Inferior parietal cortex (tissue), 1 donor: ENCODE data around the gene PHRF1.
"Not testable (repeated sequence)": the region's sequence is repeated elsewhere in the genome, so short reads cannot be mapped to it uniquely, and the experiment has no call there.

ENCODE experiments used
- DNase-seq: peaks from one replicate; pipeline ENCODE4 v3.0.0-alpha.2; 2016; ENCODE audit errors: extremely low spot score

PHRF1 gene

DNA sequence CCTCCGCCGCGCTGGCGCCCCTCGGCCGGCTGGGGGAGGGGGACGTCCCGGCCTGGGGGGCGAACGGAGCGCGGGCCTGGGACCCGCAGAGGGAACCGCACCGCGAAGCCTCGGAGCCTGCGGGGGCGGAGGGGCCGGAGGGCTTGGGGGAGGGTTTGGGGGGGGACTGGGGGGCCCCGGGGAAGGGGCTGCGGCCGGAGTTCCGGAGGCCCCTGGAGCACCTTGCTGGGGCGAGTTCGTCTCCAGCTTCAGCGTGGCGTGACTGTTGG, 51.0 kb downstream of the PHRF1 start:
- no peak for DNase-seq

DNA sequence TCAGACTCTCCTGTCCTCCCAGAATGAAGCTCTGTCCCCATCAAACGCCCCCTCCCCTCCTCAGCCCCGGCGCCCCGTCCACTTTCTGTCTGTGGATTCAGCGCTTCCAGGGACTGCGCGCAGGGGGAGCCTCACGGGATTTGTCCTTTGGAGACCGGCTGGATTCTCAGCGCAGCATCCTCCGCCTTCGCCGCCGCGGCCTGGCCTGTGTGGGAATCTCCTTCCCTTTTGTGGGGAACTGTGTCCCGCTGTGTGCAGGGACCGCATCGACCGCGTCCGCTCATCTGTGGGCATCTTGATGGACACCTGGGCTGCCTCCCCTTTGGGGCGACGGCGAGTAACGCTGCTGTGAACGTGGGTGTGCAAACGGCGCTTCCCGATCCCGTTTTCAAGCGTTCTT, 51.8 kb downstream of the PHRF1 start:
- no peak for DNase-seq

DNA sequence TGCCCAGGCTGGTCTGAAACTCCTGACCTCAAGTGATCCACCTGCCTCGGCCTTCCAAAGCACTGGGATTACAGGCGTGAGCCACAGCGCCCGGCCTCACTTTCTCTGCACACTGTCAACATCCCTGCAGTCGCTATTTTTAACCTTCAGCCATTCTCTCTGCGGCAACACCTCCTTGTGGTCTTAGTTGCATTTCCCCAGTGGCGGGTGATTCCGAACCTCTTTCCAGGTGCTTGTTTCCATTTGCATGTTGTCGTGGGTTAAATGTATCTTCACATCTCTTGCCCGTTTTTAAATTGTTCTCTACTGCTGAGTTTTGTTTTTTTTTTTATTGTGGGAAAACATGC, 52.9 kb downstream of the PHRF1 start:
- no peak for DNase-seq

DNA sequence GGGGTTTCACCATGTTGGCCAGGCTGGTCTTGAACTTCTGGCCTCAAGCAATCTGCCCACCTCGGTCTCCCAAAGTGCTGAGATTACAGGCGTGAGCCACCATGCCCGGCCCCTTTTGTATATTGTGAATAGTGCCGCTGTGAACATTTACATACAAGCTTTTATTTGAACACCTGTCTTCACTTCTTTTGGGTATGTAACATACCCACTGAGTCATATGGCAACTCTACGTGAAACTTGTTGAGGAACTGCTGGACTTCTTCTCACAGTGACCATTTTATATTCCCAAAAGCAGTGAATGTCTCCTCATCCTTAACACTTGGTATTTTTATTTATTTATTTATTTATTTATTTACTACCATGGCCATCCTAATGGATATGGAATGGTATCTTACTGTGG, 54.6 kb downstream of the PHRF1 start:
- DNase-seq, result no peak

DNA sequence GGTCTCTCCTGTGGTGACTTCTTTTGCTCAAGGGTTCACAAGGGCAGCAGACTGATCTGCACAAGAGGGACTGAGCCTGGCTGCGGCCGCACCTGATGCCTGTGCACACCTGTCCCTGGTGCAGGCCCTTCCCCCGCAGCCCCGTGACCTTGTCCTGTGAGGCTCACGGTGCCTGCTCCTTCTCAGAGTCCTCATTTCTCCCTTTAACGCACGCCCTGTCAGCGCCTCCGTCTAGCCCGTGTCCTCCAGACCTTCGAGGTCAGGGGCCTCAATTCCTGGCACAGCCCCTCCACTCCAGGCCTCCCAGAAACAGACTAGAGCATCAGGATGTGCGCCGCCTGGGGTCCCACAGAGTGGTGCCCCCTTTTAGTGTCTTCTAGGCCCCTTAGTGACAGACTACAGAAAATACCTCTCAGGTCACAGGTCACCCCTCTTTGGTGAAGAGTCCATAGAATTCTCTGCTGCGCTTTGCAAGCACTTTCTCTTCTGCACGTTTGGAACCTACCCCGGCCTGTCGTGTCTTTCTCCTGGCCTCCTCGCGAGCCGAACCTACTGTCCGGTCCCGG, 59.8 kb downstream of the PHRF1 start:
- DNase-seq, result no peak

DNA sequence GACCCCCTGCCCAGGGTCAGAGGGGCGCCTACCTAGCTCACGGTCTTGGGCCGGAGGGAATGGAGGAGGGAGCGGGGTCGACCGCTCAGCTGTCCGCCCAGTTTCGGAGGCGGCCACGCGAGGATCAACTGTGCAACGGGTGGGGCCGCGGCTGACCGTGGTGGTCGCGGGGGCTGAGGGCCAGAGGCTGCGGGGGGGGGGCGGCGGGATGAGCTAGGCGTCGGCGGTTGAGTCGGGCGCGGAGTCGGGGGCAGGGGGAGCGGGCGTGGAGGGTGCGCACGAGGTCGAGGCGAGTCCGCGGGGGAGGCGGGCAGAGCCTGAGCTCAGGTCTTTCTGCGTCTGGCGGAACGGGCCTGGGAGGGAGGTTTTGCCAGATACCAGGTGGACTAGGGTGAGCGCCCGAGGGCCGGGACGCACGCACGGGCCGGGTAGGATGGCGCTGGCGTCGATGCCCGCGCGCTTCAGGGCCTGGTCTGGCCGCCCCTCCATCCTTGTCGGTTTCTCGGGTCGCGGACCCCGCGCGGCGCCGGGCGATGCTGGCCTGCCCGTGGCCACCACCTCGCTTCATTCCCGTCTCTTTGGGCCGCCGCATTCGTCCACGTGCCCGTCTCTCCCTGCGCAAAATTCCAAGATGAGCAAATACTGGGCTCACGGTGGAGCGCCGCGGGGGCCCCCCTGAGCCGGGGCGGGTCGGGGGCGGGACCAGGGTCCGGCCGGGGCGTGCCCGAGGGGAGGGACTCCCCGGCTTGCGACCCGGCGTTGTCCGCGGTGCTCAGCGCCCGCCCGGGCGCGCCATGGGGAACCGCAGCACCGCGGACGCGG, 60.5 kb downstream of the PHRF1 start, which contains the start of gene DRD4:
Gene DRD4 (plus strand): TSS at position 759 of the 822 bp plus-strand sequence. CDS start 36 bp downstream, at position 795.
- DNase-seq, result no peak

DNA sequence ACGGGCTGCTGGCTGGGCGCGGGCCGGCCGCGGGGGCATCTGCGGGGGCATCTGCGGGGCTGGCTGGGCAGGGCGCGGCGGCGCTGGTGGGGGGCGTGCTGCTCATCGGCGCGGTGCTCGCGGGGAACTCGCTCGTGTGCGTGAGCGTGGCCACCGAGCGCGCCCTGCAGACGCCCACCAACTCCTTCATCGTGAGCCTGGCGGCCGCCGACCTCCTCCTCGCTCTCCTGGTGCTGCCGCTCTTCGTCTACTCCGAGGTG, 61.0 kb downstream of the PHRF1 start:
- DNase-seq, result no peak

DNA sequence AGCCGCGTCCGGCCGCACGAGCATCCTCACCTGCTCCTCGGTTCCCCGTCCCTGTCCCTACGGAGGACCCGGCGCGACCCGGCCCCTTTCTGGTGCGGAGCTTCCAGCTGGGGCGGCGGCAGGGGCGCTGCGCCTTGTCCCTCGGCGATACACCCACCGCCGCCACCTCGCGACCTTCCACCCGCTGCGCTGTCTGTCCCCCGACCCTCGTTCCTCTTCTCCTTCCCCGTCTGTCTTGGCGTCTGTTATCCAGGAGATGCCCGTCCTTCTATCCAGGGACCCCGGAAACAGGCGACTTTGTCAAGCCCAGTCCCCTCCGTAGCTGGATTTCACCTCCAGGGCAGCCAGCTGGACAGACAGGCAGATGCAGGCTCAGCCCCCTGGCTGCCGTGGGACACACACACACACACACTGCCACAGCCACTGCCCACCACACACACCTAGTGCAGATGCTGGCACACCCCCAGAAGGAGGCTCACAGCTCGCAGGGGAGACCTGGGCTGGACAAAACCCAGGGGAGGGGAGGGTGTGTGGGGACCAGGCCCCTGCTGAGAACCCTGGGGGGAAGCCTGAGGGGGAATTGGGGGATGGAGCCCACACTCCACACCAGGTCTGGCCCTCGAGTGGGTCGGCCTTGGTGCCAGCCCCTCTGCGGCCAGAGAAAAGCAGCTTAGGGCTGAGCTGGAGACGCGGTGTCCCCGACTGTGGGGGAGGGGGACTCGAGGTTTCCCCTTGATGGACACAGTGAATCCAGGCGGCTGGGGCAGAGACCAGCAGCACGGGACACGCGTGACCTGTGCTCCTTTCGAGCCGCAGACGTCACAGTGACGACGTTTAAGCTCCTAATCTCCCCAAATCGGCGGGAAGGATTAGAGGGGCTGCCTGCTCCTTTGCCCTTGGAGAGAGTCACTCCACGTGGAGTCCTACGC, 61.6 kb downstream of the PHRF1 start:
- DNase-seq, result no peak

DNA sequence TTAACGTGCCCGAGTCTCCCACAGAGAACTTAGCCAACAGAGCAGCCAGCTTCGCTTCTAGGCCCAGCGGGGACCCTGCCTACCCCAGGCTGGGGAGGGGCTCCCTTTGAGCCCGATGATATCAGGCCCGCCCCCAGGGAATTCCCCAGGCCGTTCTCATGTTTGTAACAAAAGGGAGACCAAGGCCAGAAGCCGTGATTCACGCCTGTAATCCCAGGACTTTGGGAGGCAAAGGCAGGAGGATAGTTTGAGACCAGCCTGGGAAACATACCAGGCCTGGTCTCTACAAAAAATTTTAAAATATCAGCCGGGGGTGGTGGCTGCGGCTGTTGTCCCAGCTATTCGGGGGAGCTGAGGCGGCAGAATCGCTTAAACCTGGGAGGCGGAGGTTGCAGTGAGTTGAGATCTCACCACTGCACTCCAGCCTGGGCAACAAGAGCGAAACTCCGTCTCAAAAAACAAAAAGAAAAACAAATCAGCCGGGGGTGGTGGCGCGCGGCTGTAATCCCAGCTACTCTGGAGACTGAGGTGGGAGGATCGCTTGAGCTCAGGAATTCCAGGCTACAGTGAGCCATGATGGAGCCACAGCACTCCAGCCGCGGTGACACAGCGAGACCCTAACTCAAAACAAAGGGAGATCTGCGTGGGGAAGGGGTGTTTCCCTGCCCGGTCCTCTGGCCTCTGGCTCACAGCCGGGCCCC, 62.5 kb downstream of the PHRF1 start:
- no peak for DNase-seq

DNA sequence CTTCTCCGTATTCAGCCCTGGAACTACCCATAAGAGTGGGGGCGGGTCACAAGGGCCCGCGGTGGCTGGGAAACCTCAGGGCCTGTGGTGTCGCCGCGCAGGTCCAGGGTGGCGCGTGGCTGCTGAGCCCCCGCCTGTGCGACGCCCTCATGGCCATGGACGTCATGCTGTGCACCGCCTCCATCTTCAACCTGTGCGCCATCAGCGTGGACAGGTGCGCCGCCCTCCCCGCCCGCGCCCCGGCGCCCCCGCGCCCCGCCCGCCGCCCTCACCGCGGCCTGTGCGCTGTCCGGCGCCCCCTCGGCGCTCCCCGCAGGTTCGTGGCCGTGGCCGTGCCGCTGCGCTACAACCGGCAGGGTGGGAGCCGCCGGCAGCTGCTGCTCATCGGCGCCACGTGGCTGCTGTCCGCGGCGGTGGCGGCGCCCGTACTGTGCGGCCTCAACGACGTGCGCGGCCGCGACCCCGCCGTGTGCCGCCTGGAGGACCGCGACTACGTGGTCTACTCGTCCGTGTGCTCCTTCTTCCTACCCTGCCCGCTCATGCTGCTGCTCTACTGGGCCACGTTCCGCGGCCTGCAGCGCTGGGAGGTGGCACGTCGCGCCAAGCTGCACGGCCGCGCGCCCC, 63.2 kb downstream of the PHRF1 start:
- no peak for DNase-seq

DNA sequence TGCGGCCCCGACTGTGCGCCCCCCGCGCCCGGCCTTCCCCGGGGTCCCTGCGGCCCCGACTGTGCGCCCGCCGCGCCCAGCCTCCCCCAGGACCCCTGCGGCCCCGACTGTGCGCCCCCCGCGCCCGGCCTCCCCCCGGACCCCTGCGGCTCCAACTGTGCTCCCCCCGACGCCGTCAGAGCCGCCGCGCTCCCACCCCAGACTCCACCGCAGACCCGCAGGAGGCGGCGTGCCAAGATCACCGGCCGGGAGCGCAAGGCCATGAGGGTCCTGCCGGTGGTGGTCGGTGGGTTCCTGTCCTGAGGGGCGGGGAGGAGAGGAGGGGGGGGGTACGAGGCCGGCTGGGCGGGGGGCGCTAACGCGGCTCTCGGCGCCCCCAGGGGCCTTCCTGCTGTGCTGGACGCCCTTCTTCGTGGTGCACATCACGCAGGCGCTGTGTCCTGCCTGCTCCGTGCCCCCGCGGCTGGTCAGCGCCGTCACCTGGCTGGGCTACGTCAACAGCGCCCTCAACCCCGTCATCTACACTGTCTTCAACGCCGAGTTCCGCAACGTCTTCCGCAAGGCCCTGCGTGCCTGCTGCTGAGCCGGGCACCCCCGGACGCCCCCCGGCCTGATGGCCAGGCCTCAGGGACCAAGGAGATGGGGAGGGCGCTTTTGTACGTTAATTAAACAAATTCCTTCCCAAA, 63.9 kb downstream of the PHRF1 start:
- DNase-seq, result no peak

DNA sequence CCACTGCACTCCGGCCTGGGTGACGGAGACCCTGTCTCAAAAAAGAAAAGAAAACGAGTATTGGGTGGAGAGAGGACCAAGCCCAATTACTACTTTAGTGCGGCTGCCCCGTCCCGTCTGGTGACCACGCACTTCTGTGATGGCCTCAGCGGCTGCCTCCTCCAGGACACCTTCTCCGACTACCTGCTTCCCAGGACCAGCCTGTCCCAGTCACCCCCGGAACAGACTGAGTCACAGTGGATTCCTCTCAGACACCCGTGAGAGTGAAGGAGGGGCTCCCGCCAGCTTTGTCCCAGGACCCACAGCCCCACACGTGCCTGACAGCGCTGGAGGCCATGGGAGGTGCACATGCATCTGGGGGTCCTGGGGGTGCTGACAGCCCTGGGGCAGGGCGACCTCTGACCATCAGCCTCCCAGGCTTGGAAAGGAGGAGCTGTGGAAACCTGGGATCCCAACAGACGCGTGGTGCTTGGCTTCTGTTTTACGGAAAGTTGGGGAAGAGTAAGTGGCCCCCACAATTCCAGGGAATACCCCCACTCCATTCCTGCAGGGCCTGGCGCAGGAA, 65.6 kb downstream of the PHRF1 start:
- DNase-seq, result no peak

DNA sequence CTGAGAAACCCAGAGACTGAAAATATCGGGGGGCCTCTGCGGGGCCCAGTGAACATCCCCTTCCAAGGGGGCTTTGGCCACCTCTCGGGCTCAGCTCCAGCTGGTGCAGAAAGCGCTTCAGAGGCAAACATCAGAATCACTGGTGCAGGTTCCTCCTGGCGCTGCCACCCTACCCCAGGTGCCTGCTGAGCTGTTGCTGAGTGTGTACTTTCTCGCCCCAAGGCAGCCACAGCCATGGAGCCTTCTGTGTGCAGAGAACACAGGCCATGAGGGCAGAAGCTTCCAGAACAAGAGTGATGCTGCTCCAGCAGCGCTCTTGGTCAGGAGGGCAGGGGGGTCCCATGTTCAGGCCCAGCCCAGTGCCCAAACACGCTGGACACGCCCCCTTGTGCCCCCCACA, 67.1 kb downstream of the PHRF1 start:
- DNase-seq, result no peak

DNA sequence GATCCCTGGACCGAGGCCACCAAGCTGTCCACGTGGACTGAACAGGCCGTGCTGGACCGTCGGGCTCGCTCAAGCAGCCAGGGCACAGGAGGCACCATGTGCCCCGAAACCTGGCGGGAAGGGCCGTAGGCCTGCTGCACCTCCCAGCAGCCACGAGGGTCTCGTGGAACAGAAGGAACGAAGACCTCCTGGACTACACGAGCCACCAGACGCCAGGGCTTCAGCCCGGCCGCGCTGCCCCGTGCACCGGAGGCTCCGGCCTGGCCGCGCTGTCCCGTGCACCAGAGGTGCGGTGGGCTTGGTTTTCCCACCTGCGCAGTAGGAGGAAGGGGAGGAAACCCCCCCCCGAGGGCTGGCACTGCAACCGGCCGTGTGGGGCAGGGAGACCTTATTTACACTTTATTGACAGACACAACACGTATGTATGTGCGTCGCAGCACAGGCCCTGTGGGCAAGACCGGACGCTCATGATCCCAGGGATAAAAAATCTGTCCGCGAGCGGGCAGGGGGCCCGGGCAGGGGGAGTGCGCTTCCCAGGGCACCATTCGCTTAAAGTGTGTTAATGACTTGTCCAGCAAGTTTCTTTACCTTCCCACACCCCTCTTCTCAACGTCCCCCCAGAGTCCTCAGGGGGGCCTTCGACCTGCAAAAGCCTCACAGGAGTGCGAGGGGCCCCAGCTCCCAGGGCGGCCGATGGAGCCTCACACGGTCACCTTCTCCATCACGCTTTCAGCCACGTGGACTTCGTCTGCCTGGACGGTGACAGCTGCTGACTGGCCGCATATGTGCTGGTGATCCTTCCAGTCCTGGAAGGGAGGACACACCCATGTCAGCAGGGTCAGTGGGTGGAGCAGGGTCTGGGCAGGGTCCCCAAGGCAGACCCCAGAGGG, 67.8 kb downstream of the PHRF1 start:
- no peak for DNase-seq

DNA sequence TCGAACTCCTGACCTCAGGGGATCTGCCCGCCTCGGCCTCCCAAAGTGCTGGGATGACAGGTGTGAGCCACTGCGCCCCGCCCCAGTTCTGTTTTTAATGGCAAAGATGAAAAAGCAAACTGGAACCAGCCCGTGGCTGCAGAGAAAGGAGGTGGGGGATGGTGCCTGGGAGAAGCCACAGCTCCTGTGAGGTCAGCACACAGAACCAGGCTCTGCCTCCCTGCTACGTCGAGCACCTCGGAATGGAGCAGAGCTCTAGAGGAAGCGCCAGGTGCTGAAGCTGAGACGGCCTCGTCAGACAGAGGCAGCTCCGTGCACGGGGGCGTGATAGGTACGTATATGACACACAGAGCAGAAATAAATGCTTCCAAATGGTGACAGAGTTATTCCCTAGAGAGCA, 69.3 kb downstream of the PHRF1 start:
- DNase-seq, result no peak

DNA sequence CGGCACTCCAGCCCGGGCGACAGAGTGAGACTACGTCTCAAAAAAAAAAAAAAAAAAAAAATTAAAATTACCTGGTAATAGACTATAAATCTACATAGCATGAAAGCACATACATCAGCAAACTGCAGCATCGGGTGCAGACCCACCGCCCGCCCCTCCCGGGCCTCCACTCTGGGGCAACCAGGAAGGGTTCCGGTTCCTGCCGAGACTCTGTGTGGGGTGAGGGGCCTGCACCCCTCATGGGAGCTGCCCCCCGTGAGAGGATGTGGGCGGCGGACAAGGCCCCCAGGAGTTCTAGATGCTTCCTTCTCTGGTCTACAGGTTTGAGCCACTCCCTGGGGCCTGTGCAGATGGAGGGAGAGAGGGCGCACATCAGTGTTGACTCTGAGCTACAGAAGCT, 69.9 kb downstream of the PHRF1 start:
- no peak for DNase-seq

DNA sequence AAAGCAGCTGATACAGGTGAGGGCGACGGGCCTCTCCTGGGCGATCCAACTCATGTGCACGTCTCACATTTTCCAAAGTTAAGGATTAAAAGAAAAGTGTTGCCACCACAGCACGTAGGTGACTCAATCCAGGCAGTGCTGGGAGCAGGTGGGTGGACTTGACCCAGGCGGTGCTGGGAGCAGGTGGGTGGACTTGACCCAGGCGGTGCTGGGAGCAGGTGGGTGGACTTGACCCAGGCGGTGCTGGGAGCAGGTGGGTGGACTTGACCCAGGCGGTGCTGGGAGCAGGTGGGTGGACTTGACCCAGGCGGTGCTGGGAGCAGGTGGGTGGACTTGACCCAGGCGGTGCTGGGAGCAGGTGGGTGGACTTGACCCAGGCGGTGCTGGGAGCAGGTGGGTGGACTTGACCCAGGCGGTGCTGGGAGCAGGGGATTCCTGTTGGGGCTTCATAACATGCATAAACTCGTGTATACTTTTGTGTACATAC, 71.4 kb downstream of the PHRF1 start:
- DNase-seq, result not testable (repeated sequence)

DNA sequence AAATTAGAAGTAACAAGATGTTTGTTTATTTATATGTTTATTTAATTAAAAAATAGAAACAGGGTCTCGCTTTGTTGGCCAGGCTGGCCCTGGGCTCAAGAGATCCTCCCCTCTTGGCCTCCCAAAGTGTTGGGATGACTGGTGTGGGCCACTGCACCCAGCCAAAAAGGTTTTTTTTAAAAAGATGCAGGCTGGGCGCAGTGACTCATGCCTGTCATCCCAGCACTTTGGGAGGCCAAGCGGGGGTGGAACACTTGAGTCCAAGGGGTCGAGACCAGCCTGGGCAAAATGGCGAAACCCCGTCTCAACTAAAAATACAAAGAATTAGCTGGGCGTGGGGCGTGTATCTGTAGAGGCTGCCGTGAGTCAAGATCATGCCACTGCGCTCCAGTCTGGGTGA, 74.2 kb downstream of the PHRF1 start:
- DNase-seq, result no peak

DNA sequence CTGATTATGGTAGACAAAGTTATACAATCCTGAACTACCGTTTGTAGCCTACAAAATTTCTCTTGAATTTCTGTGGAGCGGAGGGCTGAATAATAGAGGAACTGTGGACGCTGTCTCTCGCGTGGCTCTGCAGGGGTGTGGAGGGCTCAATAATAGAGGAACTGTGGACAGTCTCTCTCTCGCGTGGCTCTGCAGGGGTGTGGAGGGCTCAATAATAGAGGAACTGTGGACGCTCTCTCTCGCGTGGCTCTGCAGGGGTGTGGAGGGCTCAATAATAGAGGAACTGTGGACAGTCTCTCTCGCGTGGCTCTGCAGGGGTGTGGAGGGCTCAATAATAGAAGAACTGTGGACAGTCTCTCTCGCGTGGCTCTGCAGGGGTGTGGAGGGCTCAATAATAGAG, 76.9 kb downstream of the PHRF1 start:
- not testable (repeated sequence) for DNase-seq

DNA sequence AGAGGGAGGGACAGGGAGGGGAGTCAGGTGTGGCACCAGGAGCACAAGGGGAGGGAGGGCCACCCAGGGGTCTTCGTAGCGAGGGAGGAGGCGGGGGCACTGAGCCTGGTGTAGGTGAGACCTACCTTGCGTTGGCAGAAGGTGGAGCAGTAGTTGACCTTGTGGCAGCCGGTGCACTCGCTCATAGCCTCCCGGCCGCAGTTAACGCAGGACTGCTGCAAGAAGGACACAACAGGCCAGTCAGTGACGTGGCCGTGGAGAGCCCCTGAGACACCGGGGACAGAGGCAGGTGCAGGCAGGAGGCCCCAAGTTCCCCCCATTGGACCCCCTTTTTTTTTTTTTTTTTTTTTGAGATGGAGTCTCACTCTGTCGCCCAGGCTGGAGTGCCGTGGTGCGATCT, 77.6 kb downstream of the PHRF1 start:
- DNase-seq, result no peak
